ENCODE measurements around the gene PPIF. TPM values are rescaled to one million over a fixed set of nuclear protein-coding genes. Genes with fewer than 3 reads are reported as not detected.

The PPIF gene
- total and polyA plus RNA-seq, 10 donors: 29.2 to 99.3 (median 67.5) TPM

- Histone ChIP-seq H3K27me3 (replicated peaks in 1 of 7) (no peaks in the 10 kb centered on the region), H3K4me1 (peaks cover 18 to 72% (median 42%) of the 10 kb centered on the region in 6 donors), H3K4me3 (peak overlapping the region in 1 of 8 donors; percentile 39), H3K9me3 (no peaks in the 10 kb centered on the region), H3K36me3 (peaks cover 3 to 40% (median 30%) of the 10 kb centered on the region in 6 donors), H3K27ac (peak overlapping the region in 5 of 8 donors; percentile 25 to 78 (median 46))
- WGBS, 5 donors: 17 to 28% (median 21%) methylated on average over 11 to 13 of the region's 13 CpGs
- TF ChIP-seq POLR2A (IDR thresholded peaks at IDR 0.05): no peak
- TF ChIP-seq POLR2AphosphoS5 (IDR thresholded peaks at IDR 0.05): peak in 2 of 3 donors; percentile 36 to 48
- intact Hi-C loops (cut with DNase I; ENCODE audit: low total_unique reads): no loop called here
- peak; percentile 80 for DNase-seq
Measured at GRCh38 chr10:79316671-79317431, 30.4 kb upstream of the PPIF start.

DNA sequence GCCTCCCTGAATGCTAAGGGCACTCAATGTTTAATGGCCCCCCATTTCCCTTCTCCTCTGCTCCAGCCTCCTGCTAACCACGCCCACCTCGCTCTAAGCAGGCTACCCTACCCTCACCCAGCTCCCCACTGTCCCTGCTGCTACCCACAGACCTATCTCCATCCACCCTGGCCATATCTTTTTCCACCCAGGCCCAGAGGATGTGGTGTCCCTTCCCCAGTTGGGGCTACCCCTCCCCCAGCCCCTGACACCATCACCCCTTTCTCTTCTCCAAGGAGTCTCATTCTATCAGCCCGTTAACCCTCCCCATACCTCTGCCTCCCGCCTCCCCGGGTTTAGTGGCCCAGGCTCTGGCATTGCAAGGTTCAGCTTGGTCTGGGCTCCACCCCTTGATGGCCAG, 28.9 kb upstream of the PPIF start:
- H3K4me3 ChIP-seq: no peak overlapping the region
- 83 to 96% (median 88%) methylated on average over 5 of the region's 5 CpGs for WGBS, 5 donors
- peaks cover 0 to 25% (median 15%) of the 10 kb centered on the region in 6 donors for H3K36me3 ChIP-seq
- H3K27ac ChIP-seq: peak overlapping the region in 5 of 8 donors; percentile 44 to 78 (median 68)
- no peaks in the 10 kb centered on the region for H3K9me3 ChIP-seq
- intact Hi-C loops (cut with DNase I; ENCODE audit: low total_unique reads): no loop called here
- no peak for TF ChIP-seq POLR2A (IDR thresholded peaks at IDR 0.05)
- no peak for TF ChIP-seq CTCF (IDR thresholded peaks at IDR 0.05 in 8 of 11, conservative IDR thresholded peaks at IDR 0.05 in 3 of 11)
- TF ChIP-seq POLR2AphosphoS5 (IDR thresholded peaks at IDR 0.05): no peak
- no peaks in the 10 kb centered on the region for H3K27me3 ChIP-seq (replicated peaks in 1 of 7)
- H3K4me1 ChIP-seq: peaks cover 23 to 87% (median 58%) of the 10 kb centered on the region in 6 donors
- peak; percentile 80 for DNase-seq

GRCh38 chr10:79319115-79319771, 28.0 kb upstream of the PPIF start:
- Histone ChIP-seq H3K36me3 (peaks cover 0 to 16% (median 7%) of the 10 kb centered on the region in 6 donors), H3K9me3 (no peaks in the 10 kb centered on the region), H3K4me3 (no peak overlapping the region), H3K27me3 (replicated peaks in 1 of 7) (no peaks in the 10 kb centered on the region), H3K4me1 (peaks cover 23 to 96% (median 66%) of the 10 kb centered on the region in 6 donors), H3K27ac (peak overlapping the region in 3 of 8 donors; percentile 5 to 74 (median 68))
- intact Hi-C loops (cut with DNase I; ENCODE audit: low total_unique reads): no loop called here
- 77 to 84% (median 80%) methylated on average over 11 of the region's 11 CpGs for WGBS, 5 donors
- TF ChIP-seq POLR2AphosphoS5 (IDR thresholded peaks at IDR 0.05) (no peak), CTCF (IDR thresholded peaks at IDR 0.05 in 8 of 11, conservative IDR thresholded peaks at IDR 0.05 in 3 of 11) (no peak), POLR2A (IDR thresholded peaks at IDR 0.05) (no peak)
- DNase-seq: peak; percentile 66

- 93 to 98% (median 95%) methylated on average over 2 of the region's 2 CpGs for WGBS, 5 donors
Measured at GRCh38 chr10:79320316-79320715, 27.0 kb upstream of the PPIF start.

More at GRCh38 chr10:79320316-79320715, 27.0 kb upstream of the PPIF start:
- no peak for TF ChIP-seq POLR2AphosphoS5 (IDR thresholded peaks at IDR 0.05)
- TF ChIP-seq CTCF (IDR thresholded peaks at IDR 0.05 in 8 of 11, conservative IDR thresholded peaks at IDR 0.05 in 3 of 11): no peak
- no peak for TF ChIP-seq POLR2A (IDR thresholded peaks at IDR 0.05)
- Histone ChIP-seq H3K4me1 (peaks cover 23 to 91% (median 66%) of the 10 kb centered on the region in 6 donors), H3K27me3 (replicated peaks in 1 of 7) (no peaks in the 10 kb centered on the region), H3K36me3 (peaks cover 0 to 5% (median 2%) of the 10 kb centered on the region in 6 donors), H3K27ac (peak overlapping the region in 5 of 8 donors; percentile 4 to 77 (median 76)), H3K4me3 (no peak overlapping the region), H3K9me3 (no peaks in the 10 kb centered on the region)
- DNase-seq: no peak
- intact Hi-C loops (cut with DNase I; ENCODE audit: low total_unique reads): no loop called here
